Glutamatergic neuron (in vitro differentiated cells): ENCODE results near the gene KIF3C. TPM values are rescaled to one million over a fixed set of nuclear protein-coding genes. Genes with fewer than 3 reads are reported as not detected.
"Not testable (repeated sequence)": the region's sequence is repeated elsewhere in the genome, so short reads cannot be mapped to it uniquely, and the experiment has no call there.

ENCODE experiments used
- DNase-seq: peaks from one replicate; pipeline ENCODE4 v3.0.0; 2022
- H3K27ac Mint-ChIP-seq: one replicate; pipeline ENCODE4 v1.8.0; 2020; ENCODE audit warnings: mild to moderate bottlenecking, mixed read lengths, inconsistent platforms; ENCODE audit not compliant: unreplicated experiment
- H3K27me3 Mint-ChIP-seq: one replicate; pipeline ENCODE4 v1.8.0; 2020; ENCODE audit warnings: mild to moderate bottlenecking, moderate library complexity, mixed read lengths, inconsistent platforms; ENCODE audit not compliant: unreplicated experiment
- H3K36me3 Mint-ChIP-seq: one replicate; pipeline ENCODE4 v1.8.0; 2020; ENCODE audit warnings: mild to moderate bottlenecking, mixed read lengths, inconsistent platforms; ENCODE audit not compliant: unreplicated experiment
- H3K4me1 Mint-ChIP-seq: one replicate; pipeline ENCODE4 v1.8.0; 2020; ENCODE audit warnings: mild to moderate bottlenecking, low read depth, mixed read lengths, inconsistent platforms; ENCODE audit not compliant: unreplicated experiment
- H3K4me3 Mint-ChIP-seq: one replicate; pipeline ENCODE4 v1.8.0; 2020; ENCODE audit warnings: mild to moderate bottlenecking, mixed read lengths, inconsistent platforms; ENCODE audit not compliant: unreplicated experiment
- H3K9me3 Mint-ChIP-seq: one replicate; pipeline ENCODE4 v1.8.0; 2020; ENCODE audit warnings: mild to moderate bottlenecking, moderate library complexity, mixed read lengths, inconsistent platforms; ENCODE audit not compliant: unreplicated experiment
- total RNA-seq: library from RNA; stranded (reverse); fragmentation: NEBNext Ultra II Directional; extraction: Animal tissue kit (Norgen Biotek cat#: 25700); gene quantifications from one replicate; pipeline ENCODE4 v1.2.1, GENCODE V29; 2021; ENCODE audit not compliant: unreplicated experiment
- TF ChIP-seq, protein P1 (sequence below): fragments of 200-600 bp; sonication (generic); IDR thresholded peaks from one replicate; pipeline ENCODE4 v1.5.0; 2021; ENCODE audit not compliant: partially characterized antibody, unreplicated experiment

The KIF3C gene
- total RNA-seq, 1 donor from 2014 or later: 210 TPM

DNA sequence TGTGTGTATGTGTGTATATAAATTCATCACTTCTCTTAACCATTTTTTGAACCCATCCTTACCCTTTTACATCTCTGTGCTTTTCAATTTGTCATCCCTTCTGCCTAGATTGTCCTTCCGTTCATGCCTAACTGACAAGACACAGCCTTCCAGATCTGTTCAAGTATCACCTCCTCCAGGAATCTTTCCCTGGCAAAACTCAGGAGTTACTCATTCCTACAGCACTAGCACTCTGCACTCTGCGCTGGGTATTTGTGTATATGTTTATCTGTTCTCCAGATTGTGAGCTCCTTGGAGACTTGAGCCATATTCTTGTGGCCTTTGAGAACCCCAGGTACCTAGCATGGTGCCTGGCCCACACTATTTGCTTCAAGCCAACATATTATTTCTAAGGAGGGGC, 77.2 kb downstream of the KIF3C start:
- no peaks in the 10 kb centered on the region for H3K36me3 Mint-ChIP-seq
- no peaks in the 10 kb centered on the region for H3K4me1 Mint-ChIP-seq
- no peaks in the 10 kb centered on the region for H3K9me3 Mint-ChIP-seq
- no peak overlapping the region for H3K4me3 Mint-ChIP-seq
- H3K27ac Mint-ChIP-seq: no peak overlapping the region
- DNase-seq: no peak
- TF ChIP-seq, protein P1, sequence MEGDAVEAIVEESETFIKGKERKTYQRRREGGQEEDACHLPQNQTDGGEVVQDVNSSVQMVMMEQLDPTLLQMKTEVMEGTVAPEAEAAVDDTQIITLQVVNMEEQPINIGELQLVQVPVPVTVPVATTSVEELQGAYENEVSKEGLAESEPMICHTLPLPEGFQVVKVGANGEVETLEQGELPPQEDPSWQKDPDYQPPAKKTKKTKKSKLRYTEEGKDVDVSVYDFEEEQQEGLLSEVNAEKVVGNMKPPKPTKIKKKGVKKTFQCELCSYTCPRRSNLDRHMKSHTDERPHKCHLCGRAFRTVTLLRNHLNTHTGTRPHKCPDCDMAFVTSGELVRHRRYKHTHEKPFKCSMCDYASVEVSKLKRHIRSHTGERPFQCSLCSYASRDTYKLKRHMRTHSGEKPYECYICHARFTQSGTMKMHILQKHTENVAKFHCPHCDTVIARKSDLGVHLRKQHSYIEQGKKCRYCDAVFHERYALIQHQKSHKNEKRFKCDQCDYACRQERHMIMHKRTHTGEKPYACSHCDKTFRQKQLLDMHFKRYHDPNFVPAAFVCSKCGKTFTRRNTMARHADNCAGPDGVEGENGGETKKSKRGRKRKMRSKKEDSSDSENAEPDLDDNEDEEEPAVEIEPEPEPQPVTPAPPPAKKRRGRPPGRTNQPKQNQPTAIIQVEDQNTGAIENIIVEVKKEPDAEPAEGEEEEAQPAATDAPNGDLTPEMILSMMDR: no peak
- peaks cover 4% of the 10 kb centered on the region for H3K27me3 Mint-ChIP-seq

DNA sequence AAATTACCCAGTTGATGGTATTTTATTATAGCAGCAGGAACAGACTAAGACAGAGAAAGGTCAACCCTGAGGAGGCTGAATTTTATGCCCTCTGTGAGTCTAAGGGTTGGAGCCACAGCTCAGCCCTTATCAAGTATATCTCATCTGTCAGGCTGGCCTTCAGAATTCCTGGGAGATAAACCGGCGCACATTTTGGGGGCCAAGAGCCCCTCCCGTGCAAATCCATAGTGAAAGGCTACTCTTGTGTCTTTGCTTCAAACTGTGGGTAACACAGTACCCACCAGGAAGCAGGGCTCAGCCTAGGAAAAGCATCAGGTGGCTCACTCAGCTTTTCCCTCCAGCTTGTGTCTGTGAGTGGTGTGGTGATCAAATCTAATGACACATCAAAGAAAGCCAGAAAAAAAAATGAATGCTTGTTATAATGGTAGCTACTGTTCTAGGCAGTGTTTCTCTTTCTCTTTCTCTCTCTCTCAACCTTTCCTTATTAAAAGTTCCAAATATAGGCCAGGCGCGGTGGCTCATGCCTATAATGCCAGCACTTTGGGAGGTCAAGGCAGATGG, 79.0 kb downstream of the KIF3C start:
- Mint-ChIP-seq H3K9me3 (peaks cover 1% of the 10 kb centered on the region), H3K4me3 (no peak overlapping the region), H3K27ac (no peak overlapping the region), H3K27me3 (peaks cover 4% of the 10 kb centered on the region), H3K4me1 (no peaks in the 10 kb centered on the region), H3K36me3 (peaks cover 5% of the 10 kb centered on the region)
- DNase-seq: no peak
- TF ChIP-seq, protein P1: no peak

DNA sequence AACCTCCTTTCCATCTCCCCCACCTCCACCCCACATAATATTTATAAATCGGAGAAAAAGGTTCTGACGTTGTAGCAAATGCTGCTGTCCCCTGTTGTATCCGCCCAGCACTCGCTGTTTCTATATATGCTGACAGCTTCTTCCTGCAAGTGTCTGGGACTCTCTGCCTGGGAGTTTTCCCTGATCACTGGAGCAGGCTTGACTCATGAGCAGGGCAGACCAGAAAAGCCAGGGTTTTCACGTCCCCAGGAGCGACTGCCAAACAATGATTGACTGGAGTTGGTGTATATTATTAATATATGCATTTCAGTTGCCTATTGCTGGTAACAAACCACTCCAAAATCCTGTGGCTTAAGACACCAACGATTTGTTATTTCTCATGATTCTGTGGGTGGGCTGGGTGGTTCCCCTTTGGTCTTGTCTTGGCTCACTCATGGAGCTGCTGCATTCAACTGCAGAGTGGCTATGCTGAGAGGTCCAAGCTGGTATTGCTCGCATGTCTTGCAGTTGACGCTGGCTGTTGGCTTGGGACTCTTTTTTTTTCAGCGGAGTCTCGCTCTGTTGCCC, 82.8 kb downstream of the KIF3C start:
- TF ChIP-seq, protein P1: no peak
- peaks cover 5% of the 10 kb centered on the region for H3K36me3 Mint-ChIP-seq
- H3K27ac Mint-ChIP-seq: no peak overlapping the region
- no peak for DNase-seq
- no peaks in the 10 kb centered on the region for H3K4me1 Mint-ChIP-seq
- no peaks in the 10 kb centered on the region for H3K27me3 Mint-ChIP-seq
- peaks cover 3% of the 10 kb centered on the region for H3K9me3 Mint-ChIP-seq
- H3K4me3 Mint-ChIP-seq: no peak overlapping the region

DNA sequence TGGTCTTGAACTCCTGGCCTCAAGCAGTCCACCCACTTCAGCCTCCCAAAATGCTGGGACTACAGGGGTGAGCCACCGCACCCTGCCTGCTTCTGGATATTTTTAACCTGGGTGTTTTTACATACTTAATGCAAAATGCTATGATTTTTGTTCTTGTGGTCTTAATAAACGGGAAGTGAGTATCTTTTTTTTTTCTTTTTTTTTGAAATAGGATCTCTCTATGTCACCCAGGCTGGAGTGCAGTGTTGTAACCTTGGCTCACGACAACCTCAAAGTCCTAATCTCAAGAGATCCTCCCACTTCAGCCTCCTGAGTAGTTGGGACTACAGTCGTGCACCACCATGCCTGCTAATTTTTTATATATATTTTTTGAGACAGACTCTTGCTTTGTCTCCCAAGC, 84.8 kb downstream of the KIF3C start:
- Mint-ChIP-seq H3K9me3 (peaks cover 3% of the 10 kb centered on the region), H3K36me3 (peaks cover 5% of the 10 kb centered on the region), H3K27me3 (no peaks in the 10 kb centered on the region), H3K4me1 (no peaks in the 10 kb centered on the region), H3K27ac (no peak overlapping the region), H3K4me3 (no peak overlapping the region)
- no peak for DNase-seq
- TF ChIP-seq, protein P1: no peak

DNA sequence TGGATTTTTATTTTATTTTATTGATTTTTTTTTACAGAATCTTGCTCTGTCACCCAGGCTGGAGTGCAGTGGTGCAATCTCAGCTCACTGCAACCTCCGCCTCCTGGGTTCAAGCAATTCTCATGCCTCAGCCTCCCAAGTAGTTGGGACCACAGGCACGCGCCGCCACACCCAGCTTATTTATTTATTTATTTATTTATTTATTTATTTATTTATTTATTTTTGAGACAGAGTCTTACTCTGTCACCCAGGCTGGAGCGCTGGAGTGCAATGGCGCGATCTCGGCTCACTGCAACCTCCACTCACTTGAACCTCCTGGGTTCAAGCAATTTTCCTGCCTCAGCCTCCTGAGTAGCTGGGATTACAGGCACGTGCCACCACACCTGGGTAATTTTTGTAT, 86.0 kb downstream of the KIF3C start:
- H3K36me3 Mint-ChIP-seq, H3K27me3 Mint-ChIP-seq, H3K4me3 Mint-ChIP-seq, DNase-seq, H3K27ac Mint-ChIP-seq, H3K4me1 Mint-ChIP-seq, H3K9me3 Mint-ChIP-seq: not testable (repeated sequence)
